Activated B cell treated with CpG ODN at 0.5 μM for 24 hours (primary cell): ENCODE results near the gene CYP2E1. TPM values are rescaled to one million over a fixed set of nuclear protein-coding genes. Genes with fewer than 3 reads are reported as not detected.
"Not testable (repeated sequence)": the region's sequence is repeated elsewhere in the genome, so short reads cannot be mapped to it uniquely, and the experiment has no call there.

Experiments
- ATAC-seq: fragments of 200-7000 bp; cut with Tn5 transposase; one replicate; pipeline ENCODE4 v1.10.0; 2021; ENCODE audit warnings: low read depth, mild to moderate bottlenecking, moderate library complexity
- CTCF ChIA-PET: fragments of 350-600 bp; sonication (Branson Sonifier 250); formaldehyde crosslinking; loops from one replicate; lab custom pipeline; 2021; ENCODE audit warnings: antibody characterized with exemption; lab: Charles Lee
- POLR2A ChIA-PET: fragments of 350-600 bp; sonication (Branson Sonifier 250); formaldehyde crosslinking; loops from one replicate; lab custom pipeline; 2021; ENCODE audit warnings: antibody characterized with exemption; lab: Charles Lee
- DNase-seq: peaks from one replicate; pipeline ENCODE4 v3.0.0; 2022
- H3K27ac Mint-ChIP-seq: one replicate; pipeline ENCODE4 v1.8.0; 2020; ENCODE audit warnings: mixed read lengths
- H3K27me3 Mint-ChIP-seq: one replicate; pipeline ENCODE4 v1.8.0; 2021; ENCODE audit warnings: mixed read lengths
- H3K36me3 Mint-ChIP-seq: one replicate; pipeline ENCODE4 v1.8.0; 2021; ENCODE audit warnings: low read depth, mixed read lengths
- H3K4me1 Mint-ChIP-seq: one replicate; pipeline ENCODE4 v1.8.0; 2021; ENCODE audit warnings: mixed read lengths
- H3K4me3 Mint-ChIP-seq: one replicate; pipeline ENCODE4 v1.8.0; 2020; ENCODE audit warnings: mild to moderate bottlenecking, mixed read lengths
- H3K9me3 Mint-ChIP-seq: one replicate; pipeline ENCODE4 v1.8.0; 2020; ENCODE audit warnings: mixed read lengths
- CTCF ChIP-seq: fragments of 200-600 bp; IDR thresholded peaks from one replicate; pipeline ENCODE4 v1.8.0; 2022; ENCODE audit warnings: antibody characterized with exemption, mild to moderate bottlenecking
- intact Hi-C: fragments of 100-400 bp; cut with micrococcal nuclease; formaldehyde crosslinking; loops from one replicate; pipeline ENCODE4 v1.15.1; 2024
- total RNA-seq: library from RNA; stranded (reverse); gene quantifications from 2 replicates; pipeline ENCODE4 v1.2.3, GENCODE V29; 2022

CYP2E1 gene
- total RNA-seq, 1 donor from 2014 or later: 1.1 TPM

- CTCF ChIA-PET: no interaction called here
- no peaks in the 10 kb centered on the region for H3K4me1 Mint-ChIP-seq
- no peak for ATAC-seq
Measured at GRCh38 chr10:133536198-133536597, 9.0 kb downstream of the CYP2E1 start.

GRCh38 chr10:133537546-133538545 lies 10.7 kb downstream of the CYP2E1 start:
- intact Hi-C loops: no loop called here
- Mint-ChIP-seq H3K27ac (no peak overlapping the region), H3K27me3 (peaks cover 3% of the 10 kb centered on the region), H3K36me3 (no peaks in the 10 kb centered on the region), H3K9me3 (no peaks in the 10 kb centered on the region), H3K4me1 (no peaks in the 10 kb centered on the region), H3K4me3 (no peak overlapping the region)
- DNase-seq (no peak), ATAC-seq (no peak)
- CTCF ChIA-PET: no interaction called here
- POLR2A ChIA-PET: no interaction called here
- TF ChIP-seq CTCF: no peak

More at GRCh38 chr10:133536198-133536597, 9.0 kb downstream of the CYP2E1 start:
- intact Hi-C loops: no loop called here
- no peak for DNase-seq
- Mint-ChIP-seq H3K36me3 (no peaks in the 10 kb centered on the region), H3K4me3 (no peak overlapping the region), H3K27me3 (peaks cover 6% of the 10 kb centered on the region), H3K9me3 (no peaks in the 10 kb centered on the region), H3K27ac (no peak overlapping the region)
- TF ChIP-seq CTCF: no peak
- POLR2A ChIA-PET: no interaction called here

GRCh38 chr10:133541441-133541975 lies 14.3 kb downstream of the CYP2E1 start:
- H3K9me3 Mint-ChIP-seq, CTCF ChIA-PET, H3K36me3 Mint-ChIP-seq, H3K4me3 Mint-ChIP-seq, H3K27ac Mint-ChIP-seq, DNase-seq, intact Hi-C loops, POLR2A ChIA-PET, ATAC-seq, H3K4me1 Mint-ChIP-seq: not testable (repeated sequence)
- peaks cover 12% of the 10 kb centered on the region for H3K27me3 Mint-ChIP-seq

- no peaks in the 10 kb centered on the region for H3K4me1 Mint-ChIP-seq
- DNase-seq (no peak), ATAC-seq (no peak)
- ChIA-PET POLR2A (no interaction called here), CTCF (no interaction called here)
- intact Hi-C loops: no loop called here
- no peak overlapping the region for H3K4me3 Mint-ChIP-seq
- H3K27me3 Mint-ChIP-seq: peaks cover 33% of the 10 kb centered on the region
- H3K9me3 Mint-ChIP-seq: peaks cover 11% of the 10 kb centered on the region
- peaks cover 1% of the 10 kb centered on the region for H3K36me3 Mint-ChIP-seq
- no peak for TF ChIP-seq CTCF
- no peak overlapping the region for H3K27ac Mint-ChIP-seq
Measured at GRCh38 chr10:133544506-133544905, 17.3 kb downstream of the CYP2E1 start.

- DNase-seq (no peak), ATAC-seq (no peak)
- CTCF ChIA-PET: no interaction called here
- H3K36me3 Mint-ChIP-seq: no peaks in the 10 kb centered on the region
- H3K9me3 Mint-ChIP-seq: no peaks in the 10 kb centered on the region
- POLR2A ChIA-PET: no interaction called here
- intact Hi-C loops: no loop called here
- H3K4me3 Mint-ChIP-seq: no peak overlapping the region
- peaks cover 34% of the 10 kb centered on the region for H3K27me3 Mint-ChIP-seq
- no peaks in the 10 kb centered on the region for H3K4me1 Mint-ChIP-seq
- no peak for TF ChIP-seq CTCF
- no peak overlapping the region for H3K27ac Mint-ChIP-seq
Measured at GRCh38 chr10:133554600-133554999, 27.4 kb downstream of the CYP2E1 start.
